Activated naive CD8-positive, alpha-beta T cell treated with anti-CD3 and anti-CD28 coated beads, Interleukin-2, amount 50 U/mL, for 24 hours (primary cell): ENCODE results near the gene TNK2.
"Not testable (repeated sequence)": the region's sequence is repeated elsewhere in the genome, so short reads cannot be mapped to it uniquely, and the experiment has no call there.

ENCODE experiments used
- ATAC-seq: fragments of 150-1000 bp; cut with Tn5 transposase; one replicate; pipeline ENCODE4 v1.10.0; 2021
- DNase-seq: peaks from one replicate; pipeline ENCODE4 v3.0.0; 2021
- H3K27ac Mint-ChIP-seq: one replicate; pipeline ENCODE4 v1.8.0; 2021; ENCODE audit warnings: mild to moderate bottlenecking, mixed read lengths
- H3K27me3 Mint-ChIP-seq: one replicate; pipeline ENCODE4 v1.8.0; 2021; ENCODE audit warnings: mixed read lengths
- H3K36me3 Mint-ChIP-seq: one replicate; pipeline ENCODE4 v1.8.0; 2021; ENCODE audit warnings: low read depth, mixed read lengths
- H3K4me1 Mint-ChIP-seq: one replicate; pipeline ENCODE4 v1.8.0; 2021; ENCODE audit warnings: mixed read lengths
- H3K4me3 Mint-ChIP-seq: one replicate; pipeline ENCODE4 v1.8.0; 2021; ENCODE audit warnings: mild to moderate bottlenecking, moderate library complexity, mixed read lengths
- H3K9me3 Mint-ChIP-seq: one replicate; pipeline ENCODE4 v1.8.0; 2021; ENCODE audit warnings: mixed read lengths

Gene TNK2

GRCh38 chr3:195907934-195908693, at the start of gene TNK2:
Gene TNK2 (minus strand): TSS chr3:195908551. CDS start chr3:195888588, 19,963 bp downstream.
- H3K4me1 Mint-ChIP-seq = peaks cover 57% of the 10 kb centered on the region
- peak within 1 kb of the TSS; percentile 98 for H3K27ac Mint-ChIP-seq
- no peaks in the 10 kb centered on the region for H3K9me3 Mint-ChIP-seq
- DNase-seq (peak; percentile 60), ATAC-seq (peak; percentile 25)
- H3K36me3 Mint-ChIP-seq = peaks cover 2% of the 10 kb centered on the region
- H3K4me3 Mint-ChIP-seq = peak within 1 kb of the TSS; percentile 87
- no peaks in the 10 kb centered on the region for H3K27me3 Mint-ChIP-seq

GRCh38 chr3:195956577-195956976, 48.2 kb upstream of the TNK2 start:
- Mint-ChIP-seq H3K36me3 (peaks cover 18% of the 10 kb centered on the region), H3K27ac (peak overlapping the region; percentile 71), H3K4me1 (peaks cover 31% of the 10 kb centered on the region), H3K27me3 (no peaks in the 10 kb centered on the region), H3K4me3 (no peak overlapping the region), H3K9me3 (peaks cover 10% of the 10 kb centered on the region)
- ATAC-seq (no peak), DNase-seq (no peak)

- Mint-ChIP-seq H3K36me3 (peaks cover 10% of the 10 kb centered on the region), H3K4me3 (peak overlapping the region; percentile 57), H3K27ac (peak overlapping the region; percentile 71), H3K4me1 (peaks cover 39% of the 10 kb centered on the region)
- not testable (repeated sequence) for H3K9me3 Mint-ChIP-seq, H3K27me3 Mint-ChIP-seq
- DNase-seq (peak; percentile 72), ATAC-seq (peak; percentile 55)
Measured at GRCh38 chr3:195955416-195955841, 47.1 kb upstream of the TNK2 start.

GRCh38 chr3:195954752-195955119, 46.4 kb upstream of the TNK2 start:
- ATAC-seq = peak; percentile 47
- peak overlapping the region; percentile 49 for H3K27ac Mint-ChIP-seq
- not testable (repeated sequence) for DNase-seq, H3K27me3 Mint-ChIP-seq, H3K9me3 Mint-ChIP-seq
- H3K4me1 Mint-ChIP-seq = peaks cover 43% of the 10 kb centered on the region
- H3K4me3 Mint-ChIP-seq = peak overlapping the region; percentile 76
- H3K36me3 Mint-ChIP-seq = peaks cover 15% of the 10 kb centered on the region

GRCh38 chr3:195954052-195954751, 45.9 kb upstream of the TNK2 start:
- DNase-seq (peak; percentile 84), ATAC-seq (peak; percentile 93)
- Mint-ChIP-seq H3K4me3 (peak overlapping the region; percentile 76), H3K4me1 (peaks cover 43% of the 10 kb centered on the region), H3K27ac (peak overlapping the region; percentile 49), H3K36me3 (peaks cover 15% of the 10 kb centered on the region)
- H3K9me3 Mint-ChIP-seq, H3K27me3 Mint-ChIP-seq: not testable (repeated sequence)

GRCh38 chr3:195952590-195952989, 44.2 kb upstream of the TNK2 start:
- DNase-seq, H3K27ac Mint-ChIP-seq, ATAC-seq, H3K27me3 Mint-ChIP-seq, H3K9me3 Mint-ChIP-seq: not testable (repeated sequence)
- peaks cover 40% of the 10 kb centered on the region for H3K4me1 Mint-ChIP-seq
- H3K4me3 Mint-ChIP-seq = peak overlapping the region; percentile 60
- H3K36me3 Mint-ChIP-seq = peaks cover 12% of the 10 kb centered on the region

- H3K27me3 Mint-ChIP-seq, ATAC-seq, DNase-seq, H3K9me3 Mint-ChIP-seq, H3K27ac Mint-ChIP-seq: not testable (repeated sequence)
- peaks cover 40% of the 10 kb centered on the region for H3K4me1 Mint-ChIP-seq
- peak overlapping the region; percentile 42 for H3K4me3 Mint-ChIP-seq
- H3K36me3 Mint-ChIP-seq = peaks cover 12% of the 10 kb centered on the region
Measured at GRCh38 chr3:195951443-195952177, 43.3 kb upstream of the TNK2 start.

GRCh38 chr3:195950731-195951130, 42.4 kb upstream of the TNK2 start:
- ATAC-seq, H3K27me3 Mint-ChIP-seq, H3K4me3 Mint-ChIP-seq, H3K27ac Mint-ChIP-seq, DNase-seq, H3K9me3 Mint-ChIP-seq: not testable (repeated sequence)
- Mint-ChIP-seq H3K4me1 (peaks cover 32% of the 10 kb centered on the region), H3K36me3 (peaks cover 12% of the 10 kb centered on the region)

GRCh38 chr3:195950164-195950563, 41.8 kb upstream of the TNK2 start:
- not testable (repeated sequence) for ATAC-seq, DNase-seq, H3K4me3 Mint-ChIP-seq, H3K27ac Mint-ChIP-seq, H3K27me3 Mint-ChIP-seq, H3K9me3 Mint-ChIP-seq
- Mint-ChIP-seq H3K36me3 (peaks cover 17% of the 10 kb centered on the region), H3K4me1 (peaks cover 26% of the 10 kb centered on the region)

GRCh38 chr3:195946910-195947699, 38.8 kb upstream of the TNK2 start:
- H3K27me3 Mint-ChIP-seq, DNase-seq, H3K27ac Mint-ChIP-seq, ATAC-seq, H3K9me3 Mint-ChIP-seq, H3K4me3 Mint-ChIP-seq: not testable (repeated sequence)
- Mint-ChIP-seq H3K4me1 (peaks cover 18% of the 10 kb centered on the region), H3K36me3 (peaks cover 18% of the 10 kb centered on the region)

GRCh38 chr3:195941265-195941815, 33.0 kb upstream of the TNK2 start:
- not testable (repeated sequence) for H3K9me3 Mint-ChIP-seq, H3K4me1 Mint-ChIP-seq, ATAC-seq, DNase-seq, H3K4me3 Mint-ChIP-seq, H3K27ac Mint-ChIP-seq, H3K27me3 Mint-ChIP-seq
- H3K36me3 Mint-ChIP-seq = peaks cover 24% of the 10 kb centered on the region

- not testable (repeated sequence) for ATAC-seq, H3K27me3 Mint-ChIP-seq, H3K9me3 Mint-ChIP-seq, H3K27ac Mint-ChIP-seq, H3K4me3 Mint-ChIP-seq, DNase-seq, H3K4me1 Mint-ChIP-seq
- peaks cover 24% of the 10 kb centered on the region for H3K36me3 Mint-ChIP-seq
Measured at GRCh38 chr3:195940806-195941205, 32.5 kb upstream of the TNK2 start.

GRCh38 chr3:195939526-195940470, 31.4 kb upstream of the TNK2 start:
- ATAC-seq, H3K4me1 Mint-ChIP-seq, H3K4me3 Mint-ChIP-seq, H3K27me3 Mint-ChIP-seq, H3K27ac Mint-ChIP-seq, DNase-seq, H3K9me3 Mint-ChIP-seq: not testable (repeated sequence)
- H3K36me3 Mint-ChIP-seq = peaks cover 18% of the 10 kb centered on the region
